Liver (tissue), 3 donors: Measurements from ENCODE around the gene NPRL2.

Experiments
- EGR1 ChIP-seq, 2 donors: IDR thresholded peaks; 2 replicates each; pipeline ENCODE4 v1.6.1; 2016 to 2018; ENCODE audit warnings: antibody characterized with exemption in 2 of 2, low read depth in 2 of 2
- NR2F2 ChIP-seq: IDR thresholded peaks from 2 replicates; pipeline ENCODE4 v1.6.1; 2016; ENCODE audit warnings: antibody characterized with exemption
- RAD21 ChIP-seq, 2 donors: IDR thresholded peaks; 2 replicates each; pipeline ENCODE4 v1.6.1; 2016; ENCODE audit warnings: antibody characterized with exemption in 2 of 2, mild to moderate bottlenecking in 2 of 2
- SP1 ChIP-seq: IDR thresholded peaks from 2 replicates; pipeline ENCODE4 v1.6.1; 2018; ENCODE audit warnings: antibody characterized with exemption, mild to moderate bottlenecking
- TAF1 ChIP-seq: conservative IDR thresholded peaks from 2 replicates; pipeline ENCODE4 v1.6.1; 2016; ENCODE audit warnings: antibody characterized with exemption, mild to moderate bottlenecking
- TF ChIP-seq, protein P1 (sequence below): IDR thresholded peaks from 2 replicates; pipeline ENCODE4 v1.6.1; 2016; ENCODE audit warnings: antibody characterized with exemption
- TF ChIP-seq, protein P2 (sequence below): fragments of 150-350 bp; IDR thresholded peaks from 2 replicates; pipeline ENCODE4 v1.5.1; 2017; ENCODE audit warnings: improper control_type of control experiment, low read depth, low read length; ENCODE audit not compliant: missing input control
- TF ChIP-seq, protein P3 (sequence below): IDR thresholded peaks from 2 replicates; pipeline ENCODE4 v1.6.1; 2016; ENCODE audit warnings: antibody characterized with exemption, mild to moderate bottlenecking
- TF ChIP-seq, protein P4 (sequence below): IDR thresholded peaks from 2 replicates; pipeline ENCODE4 v1.6.1; 2016; ENCODE audit warnings: antibody characterized with exemption
- donor health status: healthy.
- donor health status: healthy.

DNA sequence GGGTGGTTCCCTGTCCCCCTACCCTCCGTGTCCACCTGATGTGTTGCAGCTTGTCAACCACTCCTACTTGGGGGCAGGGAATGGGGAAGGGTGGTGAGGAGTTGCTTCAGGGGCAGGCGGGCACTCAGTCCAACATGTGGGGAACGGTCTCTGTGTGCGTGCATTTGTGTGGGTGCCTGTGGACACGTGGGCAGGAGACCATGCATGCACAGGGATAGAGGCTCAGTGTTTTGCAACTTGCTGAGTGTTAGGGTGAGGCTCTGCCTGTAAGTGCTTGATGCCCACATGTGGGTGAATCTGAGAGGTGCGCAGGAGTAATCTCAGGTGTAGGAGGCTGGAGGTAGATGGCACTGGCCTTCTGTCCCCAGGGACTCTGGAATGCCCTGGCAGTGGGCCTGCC lies 33.2 kb upstream of the NPRL2 start:
- TF ChIP-seq, protein P1, sequence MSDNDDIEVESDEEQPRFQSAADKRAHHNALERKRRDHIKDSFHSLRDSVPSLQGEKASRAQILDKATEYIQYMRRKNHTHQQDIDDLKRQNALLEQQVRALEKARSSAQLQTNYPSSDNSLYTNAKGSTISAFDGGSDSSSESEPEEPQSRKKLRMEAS = no peak
- TF ChIP-seq, protein P2, sequence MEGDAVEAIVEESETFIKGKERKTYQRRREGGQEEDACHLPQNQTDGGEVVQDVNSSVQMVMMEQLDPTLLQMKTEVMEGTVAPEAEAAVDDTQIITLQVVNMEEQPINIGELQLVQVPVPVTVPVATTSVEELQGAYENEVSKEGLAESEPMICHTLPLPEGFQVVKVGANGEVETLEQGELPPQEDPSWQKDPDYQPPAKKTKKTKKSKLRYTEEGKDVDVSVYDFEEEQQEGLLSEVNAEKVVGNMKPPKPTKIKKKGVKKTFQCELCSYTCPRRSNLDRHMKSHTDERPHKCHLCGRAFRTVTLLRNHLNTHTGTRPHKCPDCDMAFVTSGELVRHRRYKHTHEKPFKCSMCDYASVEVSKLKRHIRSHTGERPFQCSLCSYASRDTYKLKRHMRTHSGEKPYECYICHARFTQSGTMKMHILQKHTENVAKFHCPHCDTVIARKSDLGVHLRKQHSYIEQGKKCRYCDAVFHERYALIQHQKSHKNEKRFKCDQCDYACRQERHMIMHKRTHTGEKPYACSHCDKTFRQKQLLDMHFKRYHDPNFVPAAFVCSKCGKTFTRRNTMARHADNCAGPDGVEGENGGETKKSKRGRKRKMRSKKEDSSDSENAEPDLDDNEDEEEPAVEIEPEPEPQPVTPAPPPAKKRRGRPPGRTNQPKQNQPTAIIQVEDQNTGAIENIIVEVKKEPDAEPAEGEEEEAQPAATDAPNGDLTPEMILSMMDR = no peak
- TF ChIP-seq, protein P3, sequence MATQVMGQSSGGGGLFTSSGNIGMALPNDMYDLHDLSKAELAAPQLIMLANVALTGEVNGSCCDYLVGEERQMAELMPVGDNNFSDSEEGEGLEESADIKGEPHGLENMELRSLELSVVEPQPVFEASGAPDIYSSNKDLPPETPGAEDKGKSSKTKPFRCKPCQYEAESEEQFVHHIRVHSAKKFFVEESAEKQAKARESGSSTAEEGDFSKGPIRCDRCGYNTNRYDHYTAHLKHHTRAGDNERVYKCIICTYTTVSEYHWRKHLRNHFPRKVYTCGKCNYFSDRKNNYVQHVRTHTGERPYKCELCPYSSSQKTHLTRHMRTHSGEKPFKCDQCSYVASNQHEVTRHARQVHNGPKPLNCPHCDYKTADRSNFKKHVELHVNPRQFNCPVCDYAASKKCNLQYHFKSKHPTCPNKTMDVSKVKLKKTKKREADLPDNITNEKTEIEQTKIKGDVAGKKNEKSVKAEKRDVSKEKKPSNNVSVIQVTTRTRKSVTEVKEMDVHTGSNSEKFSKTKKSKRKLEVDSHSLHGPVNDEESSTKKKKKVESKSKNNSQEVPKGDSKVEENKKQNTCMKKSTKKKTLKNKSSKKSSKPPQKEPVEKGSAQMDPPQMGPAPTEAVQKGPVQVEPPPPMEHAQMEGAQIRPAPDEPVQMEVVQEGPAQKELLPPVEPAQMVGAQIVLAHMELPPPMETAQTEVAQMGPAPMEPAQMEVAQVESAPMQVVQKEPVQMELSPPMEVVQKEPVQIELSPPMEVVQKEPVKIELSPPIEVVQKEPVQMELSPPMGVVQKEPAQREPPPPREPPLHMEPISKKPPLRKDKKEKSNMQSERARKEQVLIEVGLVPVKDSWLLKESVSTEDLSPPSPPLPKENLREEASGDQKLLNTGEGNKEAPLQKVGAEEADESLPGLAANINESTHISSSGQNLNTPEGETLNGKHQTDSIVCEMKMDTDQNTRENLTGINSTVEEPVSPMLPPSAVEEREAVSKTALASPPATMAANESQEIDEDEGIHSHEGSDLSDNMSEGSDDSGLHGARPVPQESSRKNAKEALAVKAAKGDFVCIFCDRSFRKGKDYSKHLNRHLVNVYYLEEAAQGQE = no peak
- no peak for TF ChIP-seq NR2F2
- no peak for TF ChIP-seq RAD21 (IDR thresholded peaks at IDR 0.05)
- TF ChIP-seq TAF1 = no peak
- TF ChIP-seq SP1 = no peak
- TF ChIP-seq EGR1 (IDR thresholded peaks at IDR 0.05; ENCODE audit: low read depth in 2 of 2) = no peak
- TF ChIP-seq, protein P4, sequence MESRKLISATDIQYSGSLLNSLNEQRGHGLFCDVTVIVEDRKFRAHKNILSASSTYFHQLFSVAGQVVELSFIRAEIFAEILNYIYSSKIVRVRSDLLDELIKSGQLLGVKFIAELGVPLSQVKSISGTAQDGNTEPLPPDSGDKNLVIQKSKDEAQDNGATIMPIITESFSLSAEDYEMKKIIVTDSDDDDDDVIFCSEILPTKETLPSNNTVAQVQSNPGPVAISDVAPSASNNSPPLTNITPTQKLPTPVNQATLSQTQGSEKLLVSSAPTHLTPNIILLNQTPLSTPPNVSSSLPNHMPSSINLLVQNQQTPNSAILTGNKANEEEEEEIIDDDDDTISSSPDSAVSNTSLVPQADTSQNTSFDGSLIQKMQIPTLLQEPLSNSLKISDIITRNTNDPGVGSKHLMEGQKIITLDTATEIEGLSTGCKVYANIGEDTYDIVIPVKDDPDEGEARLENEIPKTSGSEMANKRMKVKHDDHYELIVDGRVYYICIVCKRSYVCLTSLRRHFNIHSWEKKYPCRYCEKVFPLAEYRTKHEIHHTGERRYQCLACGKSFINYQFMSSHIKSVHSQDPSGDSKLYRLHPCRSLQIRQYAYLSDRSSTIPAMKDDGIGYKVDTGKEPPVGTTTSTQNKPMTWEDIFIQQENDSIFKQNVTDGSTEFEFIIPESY = no peak
